Muscle layer of duodenum (tissue), 2 donors: ENCODE data around the gene RNMT.
"Not testable (repeated sequence)": the region's sequence is repeated elsewhere in the genome, so short reads cannot be mapped to it uniquely, and the experiment has no call there.

Experiments used
- H3K27ac ChIP-seq: one replicate; pipeline ENCODE4 v1.7.0; 2013; ENCODE audit warnings: mild to moderate bottlenecking, low read length
- H3K27me3 ChIP-seq: one replicate; pipeline ENCODE4 v1.7.0; 2013; ENCODE audit warnings: low read depth, mild to moderate bottlenecking, control low read depth, low read length
- H3K36me3 ChIP-seq, 2 donors: one replicate each; pipeline ENCODE4 v1.7.0; 2013; ENCODE audit warnings: low read length in 2 of 2, control low read depth in 1 of 2, mild to moderate bottlenecking in 1 of 2; ENCODE audit not compliant: insufficient read depth in 2 of 2, control insufficient read depth in 1 of 2
- H3K4me1 ChIP-seq, 2 donors: one replicate each; pipeline ENCODE4 v1.7.0; 2013; ENCODE audit warnings: low read length in 2 of 2, mild to moderate bottlenecking in 2 of 2, control low read depth in 1 of 2, moderate library complexity in 1 of 2; ENCODE audit not compliant: insufficient read depth in 2 of 2, control insufficient read depth in 1 of 2
- H3K4me3 ChIP-seq, 2 donors: one replicate each; pipeline ENCODE4 v1.7.0; 2013; ENCODE audit warnings: low read length in 2 of 2, low read depth in 1 of 2, mild to moderate bottlenecking in 1 of 2
- H3K9me3 ChIP-seq, 2 donors: one replicate each; pipeline ENCODE4 v1.7.0; 2013; ENCODE audit warnings: low read length in 2 of 2, control low read depth in 1 of 2, mild to moderate bottlenecking in 1 of 2; ENCODE audit not compliant: control insufficient read depth in 1 of 2
- donor health status: healthy.

Gene RNMT

GRCh38 chr18:13745696-13746095, 19.2 kb downstream of the RNMT start:
- no peak overlapping the region for H3K4me3 ChIP-seq

GRCh38 chr18:13746633-13747032, 20.2 kb downstream of the RNMT start:
- H3K4me1 ChIP-seq, result no peaks in the 10 kb centered on the region
- no peaks in the 10 kb centered on the region for H3K9me3 ChIP-seq
- H3K27me3 ChIP-seq, result no peaks in the 10 kb centered on the region
- H3K36me3 ChIP-seq, result peaks cover 38 to 51% of the 10 kb centered on the region in 2 donors
- H3K27ac ChIP-seq, result no peak overlapping the region
- H3K4me3 ChIP-seq, result no peak overlapping the region

More at GRCh38 chr18:13745696-13746095, 19.2 kb downstream of the RNMT start:
- Histone ChIP-seq H3K9me3 (no peaks in the 10 kb centered on the region), H3K27me3 (no peaks in the 10 kb centered on the region), H3K36me3 (peaks cover 38 to 51% of the 10 kb centered on the region in 2 donors), H3K4me1 (no peaks in the 10 kb centered on the region), H3K27ac (no peak overlapping the region)

GRCh38 chr18:13751599-13751998, 25.1 kb downstream of the RNMT start:
- H3K4me3 ChIP-seq, H3K27ac ChIP-seq, H3K9me3 ChIP-seq, H3K27me3 ChIP-seq, H3K4me1 ChIP-seq: not testable (repeated sequence)
- peaks cover 58 to 75% of the 10 kb centered on the region in 2 donors for H3K36me3 ChIP-seq

- Histone ChIP-seq H3K36me3 (peaks cover 46 to 73% of the 10 kb centered on the region in 2 donors), H3K9me3 (no peaks in the 10 kb centered on the region), H3K4me1 (no peaks in the 10 kb centered on the region), H3K4me3 (no peak overlapping the region), H3K27me3 (no peaks in the 10 kb centered on the region), H3K27ac (no peak overlapping the region)
Measured at GRCh38 chr18:13756261-13756660, 29.8 kb downstream of the RNMT start.

- no peak overlapping the region for H3K27ac ChIP-seq
- no peaks in the 10 kb centered on the region for H3K9me3 ChIP-seq
- H3K36me3 ChIP-seq, result peaks cover 46 to 77% of the 10 kb centered on the region in 2 donors
- no peak overlapping the region for H3K4me3 ChIP-seq
- no peaks in the 10 kb centered on the region for H3K27me3 ChIP-seq
- H3K4me1 ChIP-seq, result no peaks in the 10 kb centered on the region
Measured at GRCh38 chr18:13756671-13757070, 30.2 kb downstream of the RNMT start.

- no peak overlapping the region for H3K27ac ChIP-seq
- H3K9me3 ChIP-seq, result no peaks in the 10 kb centered on the region
- no peak overlapping the region for H3K4me3 ChIP-seq
- H3K4me1 ChIP-seq, result no peaks in the 10 kb centered on the region
- H3K27me3 ChIP-seq, result no peaks in the 10 kb centered on the region
- peaks cover 36 to 75% of the 10 kb centered on the region in 2 donors for H3K36me3 ChIP-seq
Measured at GRCh38 chr18:13758622-13759021, 32.1 kb downstream of the RNMT start.

- Histone ChIP-seq H3K27me3 (no peaks in the 10 kb centered on the region), H3K36me3 (peaks cover 26 to 66% of the 10 kb centered on the region in 2 donors), H3K27ac (no peak overlapping the region), H3K4me1 (no peaks in the 10 kb centered on the region), H3K4me3 (no peak overlapping the region), H3K9me3 (no peaks in the 10 kb centered on the region)
Measured at GRCh38 chr18:13760047-13760446, 33.6 kb downstream of the RNMT start.

- no peaks in the 10 kb centered on the region for H3K27me3 ChIP-seq
- no peak overlapping the region for H3K27ac ChIP-seq
- H3K9me3 ChIP-seq, result peaks cover 0 to 2% of the 10 kb centered on the region in 2 donors
- H3K36me3 ChIP-seq, result peaks cover under 1 to 48% of the 10 kb centered on the region in 2 donors
- no peak overlapping the region for H3K4me3 ChIP-seq
- H3K4me1 ChIP-seq, result no peaks in the 10 kb centered on the region
Measured at GRCh38 chr18:13762690-13763439, 36.4 kb downstream of the RNMT start.

- Histone ChIP-seq H3K36me3 (no peaks in the 10 kb centered on the region), H3K4me3 (no peak overlapping the region), H3K27me3 (no peaks in the 10 kb centered on the region), H3K9me3 (peaks cover 0 to 7% of the 10 kb centered on the region in 2 donors), H3K27ac (no peak overlapping the region), H3K4me1 (no peaks in the 10 kb centered on the region)
Measured at GRCh38 chr18:13775058-13775457, 48.6 kb downstream of the RNMT start.

GRCh38 chr18:13791181-13791580, 64.7 kb downstream of the RNMT start:
- Histone ChIP-seq H3K36me3 (no peaks in the 10 kb centered on the region), H3K4me1 (no peaks in the 10 kb centered on the region), H3K27ac (no peak overlapping the region), H3K9me3 (no peaks in the 10 kb centered on the region), H3K4me3 (no peak overlapping the region), H3K27me3 (no peaks in the 10 kb centered on the region)

GRCh38 chr18:13793819-13794218, 67.3 kb downstream of the RNMT start:
- H3K4me3 ChIP-seq, result no peak overlapping the region
- H3K9me3 ChIP-seq, result no peaks in the 10 kb centered on the region
- no peaks in the 10 kb centered on the region for H3K4me1 ChIP-seq
- no peak overlapping the region for H3K27ac ChIP-seq
- no peaks in the 10 kb centered on the region for H3K36me3 ChIP-seq
- no peaks in the 10 kb centered on the region for H3K27me3 ChIP-seq

- Histone ChIP-seq H3K27ac (no peak overlapping the region), H3K9me3 (no peaks in the 10 kb centered on the region), H3K27me3 (no peaks in the 10 kb centered on the region), H3K4me3 (no peak overlapping the region), H3K36me3 (no peaks in the 10 kb centered on the region), H3K4me1 (peaks cover 0 to 10% of the 10 kb centered on the region in 2 donors)
Measured at GRCh38 chr18:13796515-13796914, 70.0 kb downstream of the RNMT start.
